DOHH2 (cell line): ENCODE data around the gene MID1.

Experiments used
- H3F3A ChIP-seq: fragments of 200-600 bp; sonication (generic), shearing (Covaris generic); 2 replicates; pipeline ENCODE4 v1.6.0; 2016; ENCODE audit warnings: antibody characterized with exemption, mild to moderate bottlenecking; ENCODE audit not compliant: control insufficient read depth, insufficient read depth
- H3K27ac ChIP-seq: fragments of 200-600 bp; sonication (generic); 2 replicates; pipeline ENCODE4 v1.5.1; 2014; ENCODE audit warnings: low read depth, mild to moderate bottlenecking, low read length, moderate library complexity
- H3K27me3 ChIP-seq: fragments of 200-600 bp; sonication (generic); 2 replicates; pipeline ENCODE4 v1.6.1; 2014; ENCODE audit warnings: mild to moderate bottlenecking, low read length, mixed read lengths; ENCODE audit not compliant: control insufficient read depth
- H3K36me3 ChIP-seq: fragments of 200-600 bp; sonication (generic); 2 replicates; pipeline ENCODE4 v1.6.1; 2014; ENCODE audit warnings: mild to moderate bottlenecking, low read length, moderate library complexity, mixed read lengths; ENCODE audit not compliant: control insufficient read depth
- H3K4me1 ChIP-seq: fragments of 200-600 bp; sonication (generic); 2 replicates; pipeline ENCODE4 v1.6.1; 2014; ENCODE audit warnings: mild to moderate bottlenecking, low read length, mixed read lengths; ENCODE audit not compliant: control insufficient read depth
- H3K4me2 ChIP-seq: fragments of 200-600 bp; sonication (generic); 2 replicates; pipeline ENCODE4 v1.6.0; 2014; ENCODE audit warnings: mild to moderate bottlenecking, low read length, moderate library complexity
- H3K4me3 ChIP-seq: fragments of 200-600 bp; sonication (generic); 2 replicates; pipeline ENCODE4 v1.5.1; 2014; ENCODE audit warnings: mild to moderate bottlenecking, low read length, mixed read lengths
- H3K79me2 ChIP-seq: fragments of 200-600 bp; sonication (generic); 2 replicates; pipeline ENCODE4 v1.6.1; 2014; ENCODE audit warnings: mild to moderate bottlenecking, low read length, mixed read lengths; ENCODE audit not compliant: control insufficient read depth
- H3K9me2 ChIP-seq: fragments of 200-600 bp; sonication (generic); replicated peaks from 2 replicates; pipeline ENCODE4 v1.6.1; 2014; ENCODE audit warnings: mild to moderate bottlenecking, low read length, mixed read lengths; ENCODE audit not compliant: control insufficient read depth
- H3K9me3 ChIP-seq: fragments of 200-600 bp; sonication (generic); 2 replicates; pipeline ENCODE4 v1.6.1; 2014; ENCODE audit warnings: antibody characterized with exemption, low read length, mixed read lengths; ENCODE audit not compliant: control insufficient read depth, insufficient read depth
- H4K20me1 ChIP-seq: fragments of 200-600 bp; sonication (generic); 2 replicates; pipeline ENCODE4 v1.6.0; 2014; ENCODE audit warnings: low read depth, mild to moderate bottlenecking, antibody characterized with exemption, low read length, moderate library complexity; ENCODE audit not compliant: control insufficient read depth, insufficient read depth
- CTCF ChIP-seq: fragments of 200-600 bp; sonication (generic); IDR thresholded peaks from one replicate; pipeline ENCODE4 v1.5.1; 2014; ENCODE audit warnings: antibody characterized with exemption, mild to moderate bottlenecking, low read depth, low read length; ENCODE audit not compliant: poor library complexity, severe bottlenecking
- EZH2phosphoT487 ChIP-seq: fragments of 200-600 bp; sonication (generic); IDR thresholded peaks from 2 replicates; pipeline ENCODE4 v1.6.1; 2017; ENCODE audit warnings: borderline replicate concordance, mild to moderate bottlenecking, antibody characterized with exemption, low read length, moderate library complexity, mixed read lengths

Gene MID1

GRCh38 chrX:10395643-10396042 is 224.7 kb downstream of the MID1 start:
- TF ChIP-seq EZH2phosphoT487: no peak
- TF ChIP-seq CTCF: no peak
- Histone ChIP-seq H3K4me3 (no peak overlapping the region), H3K27ac (no peak overlapping the region), H3K9me3 (no peaks in the 10 kb centered on the region), H3K36me3 (no peaks in the 10 kb centered on the region), H3F3A (no peaks in the 10 kb centered on the region), H3K9me2 (no peaks in the 10 kb centered on the region), H3K79me2 (no peaks in the 10 kb centered on the region), H3K4me1 (peaks cover 7% of the 10 kb centered on the region), H3K4me2 (no peak overlapping the region), H4K20me1 (no peaks in the 10 kb centered on the region), H3K27me3 (no peaks in the 10 kb centered on the region)
